T-helper 9 cell (primary cell): ENCODE results near the gene CBFA2T2.
"Not testable (repeated sequence)": the region's sequence is repeated elsewhere in the genome, so short reads cannot be mapped to it uniquely, and the experiment has no call there.

ENCODE experiments used
- DNase-seq: peaks from one replicate; pipeline ENCODE4 v3.0.0-alpha.2; 2020

The CBFA2T2 gene

GRCh38 chr20:33472868-33473435 lies 16.9 kb upstream of the CBFA2T2 start:
- DNase-seq: no peak

DNA sequence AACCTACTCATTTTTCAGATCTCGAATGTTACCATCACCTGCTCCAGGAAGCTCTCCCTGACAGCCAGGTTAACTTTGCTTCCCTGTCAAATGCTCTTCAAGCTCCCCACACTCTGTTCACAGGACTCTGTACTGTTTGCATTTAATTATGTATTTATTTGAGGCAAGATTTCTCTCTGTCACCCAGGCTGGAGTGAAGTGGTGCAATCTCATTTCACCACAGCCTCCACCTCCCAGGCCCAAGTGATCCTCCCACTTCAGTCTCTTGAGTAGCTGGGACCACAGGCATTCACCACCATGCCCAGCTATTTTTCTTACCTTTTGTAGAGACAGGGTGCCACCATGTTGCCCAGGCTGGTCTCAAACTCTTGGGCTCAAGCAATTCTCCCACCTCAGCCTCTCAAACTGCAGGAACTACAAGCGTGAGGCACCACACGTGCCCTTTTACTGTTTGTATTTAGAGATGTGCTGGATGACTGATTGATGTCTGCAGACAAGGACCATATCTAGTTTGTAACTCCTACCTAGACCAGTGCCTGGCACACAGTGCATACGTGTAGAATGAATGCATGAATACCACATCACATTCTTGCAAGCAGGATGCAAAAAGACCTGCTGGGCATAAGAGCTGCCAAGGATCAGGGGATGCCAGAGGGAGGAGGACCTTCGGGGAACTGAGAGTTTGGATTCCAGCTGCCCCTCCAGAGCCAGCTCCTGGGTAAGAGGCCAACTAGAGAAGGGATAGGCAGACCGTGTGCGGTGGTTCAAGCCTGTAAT lies 15.6 kb upstream of the CBFA2T2 start:
- no peak for DNase-seq

- no peak for DNase-seq
These were observed 14.9 kb upstream of the CBFA2T2 start for GRCh38 chr20:33474963-33475362.

GRCh38 chr20:33475381-33476152 lies 14.3 kb upstream of the CBFA2T2 start:
- no peak for DNase-seq

DNA sequence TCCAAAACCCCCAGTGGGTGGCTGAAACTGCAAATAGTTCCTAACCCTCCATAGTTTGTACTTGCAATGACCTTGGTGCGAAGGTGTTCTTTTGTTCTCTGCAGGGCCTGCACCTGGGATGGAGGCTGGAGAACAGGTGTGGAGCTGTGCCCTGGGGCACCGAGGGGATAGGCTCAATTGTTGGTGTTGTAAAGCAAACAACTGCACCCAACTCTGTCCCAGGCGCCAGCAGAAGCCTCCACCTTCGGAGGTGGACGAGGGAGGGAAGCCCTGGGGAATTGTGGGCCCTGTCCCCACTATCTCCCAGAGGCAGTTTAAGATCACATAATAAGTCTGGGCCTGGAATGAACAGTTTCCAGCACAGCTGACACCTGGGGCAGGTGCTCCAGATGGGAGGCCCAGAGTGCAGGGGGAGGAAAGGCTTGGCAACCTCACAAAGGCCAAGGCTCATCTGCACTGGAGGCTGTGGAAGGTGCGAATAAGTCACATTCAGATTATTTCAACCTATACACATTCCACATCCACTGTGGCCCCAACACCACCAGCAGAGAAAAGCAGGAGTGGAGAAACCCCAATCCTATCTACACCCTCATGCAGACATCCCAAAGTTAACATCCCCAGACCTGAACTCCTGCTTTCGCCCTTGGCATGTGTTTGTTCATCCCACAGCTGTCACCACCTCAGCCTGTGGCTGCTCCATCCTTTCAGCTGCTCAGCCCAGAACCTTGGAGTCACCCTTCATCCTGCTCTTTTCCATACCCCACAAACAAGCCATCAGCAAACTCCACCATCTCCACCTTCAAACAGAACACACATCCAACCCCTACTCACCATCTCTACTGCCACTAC lies 12.3 kb upstream of the CBFA2T2 start:
- DNase-seq: no peak

- DNase-seq: no peak
These were observed 9.8 kb upstream of the CBFA2T2 start for GRCh38 chr20:33480048-33480447.

GRCh38 chr20:33481431-33481941 lies 8.4 kb upstream of the CBFA2T2 start:
- DNase-seq: no peak

DNA sequence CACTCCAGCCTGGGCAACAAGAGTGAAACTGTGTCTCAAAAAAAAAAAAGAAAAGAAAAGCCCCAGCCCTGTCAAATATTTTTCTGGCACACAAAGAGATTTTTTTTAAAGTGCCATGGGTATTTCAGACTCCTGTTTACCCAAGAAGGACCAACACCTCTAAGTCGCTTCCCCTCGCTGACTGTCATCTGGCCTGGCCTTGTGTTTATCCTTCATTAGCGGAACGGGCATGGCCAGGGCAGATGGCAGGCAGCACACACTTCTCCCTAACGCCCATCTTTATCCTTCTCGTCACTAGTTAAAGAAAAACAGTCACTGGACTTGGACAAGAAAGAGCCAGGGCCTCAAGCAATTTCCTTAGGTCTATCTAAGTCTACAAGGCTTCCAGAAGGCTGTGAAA lies 7.3 kb upstream of the CBFA2T2 start:
- DNase-seq: no peak

DNA sequence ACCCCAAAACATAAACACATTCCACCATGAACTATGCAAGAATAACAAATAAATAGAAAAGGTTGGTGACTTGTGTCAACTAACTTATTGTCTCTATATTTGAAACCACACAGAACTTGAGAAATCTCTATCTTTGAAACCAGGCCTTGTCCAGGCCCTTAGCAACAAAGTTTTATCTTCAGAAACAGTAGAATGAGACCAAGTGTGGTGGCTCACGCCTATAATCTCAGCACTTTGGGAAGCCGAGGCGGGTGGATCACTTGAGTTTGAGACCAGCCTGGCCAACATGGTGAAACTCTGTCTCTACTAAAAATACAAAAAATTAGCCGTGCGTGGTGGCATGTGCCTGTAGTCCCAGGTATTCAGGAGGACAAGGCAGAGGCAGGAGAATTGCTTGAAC lies 6.7 kb upstream of the CBFA2T2 start:
- not testable (repeated sequence) for DNase-seq

DNA sequence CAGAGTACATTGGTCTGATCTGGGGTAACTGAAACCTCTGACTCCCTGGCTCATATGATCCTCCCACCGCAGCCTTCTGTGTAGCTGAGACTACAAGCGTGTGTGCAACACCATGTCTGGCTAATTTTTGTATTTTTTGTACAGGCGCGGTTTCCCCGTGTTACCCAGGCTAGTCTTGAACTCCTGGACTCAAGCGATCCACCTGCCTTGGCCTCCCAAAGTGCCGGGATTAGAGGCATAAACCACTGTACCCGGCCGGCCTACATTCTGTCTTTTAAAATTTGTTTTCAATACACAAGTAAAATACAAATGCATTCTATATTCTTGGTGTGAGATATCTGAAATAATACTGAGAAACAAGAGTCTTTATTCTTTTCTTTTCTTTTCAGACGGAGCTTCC lies 1.7 kb upstream of the CBFA2T2 start:
- no peak for DNase-seq

- DNase-seq: not testable (repeated sequence)
These were observed 1.0 kb upstream of the CBFA2T2 start for GRCh38 chr20:33488661-33489494.

DNA sequence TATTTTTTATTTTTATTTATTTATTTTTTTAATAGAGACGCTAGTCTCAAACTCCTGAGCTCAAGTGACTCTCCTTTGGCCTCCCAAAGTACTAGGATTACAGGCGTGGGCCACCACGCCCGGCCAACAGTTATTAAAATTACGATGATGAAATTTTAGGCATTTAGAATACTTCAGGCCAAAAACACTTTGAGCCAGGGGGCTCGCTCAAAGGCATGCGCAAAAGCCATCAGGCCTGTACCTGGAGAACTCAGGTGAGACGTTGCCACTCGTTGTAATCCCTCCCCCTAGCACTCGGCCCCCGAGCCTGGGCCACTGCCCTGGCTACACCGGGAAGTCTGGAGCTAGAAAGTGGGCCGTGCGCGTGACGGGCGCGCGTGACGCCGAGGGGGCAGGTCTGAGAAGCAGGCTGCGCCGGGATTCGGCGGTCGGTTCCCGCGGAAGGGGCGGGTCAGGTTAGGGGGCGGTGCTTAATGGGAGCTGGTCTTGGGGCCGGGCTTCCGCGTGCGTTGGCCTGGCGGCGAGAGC lies 337 bp upstream of the CBFA2T2 start:
- DNase-seq: peak; percentile 98

DNA sequence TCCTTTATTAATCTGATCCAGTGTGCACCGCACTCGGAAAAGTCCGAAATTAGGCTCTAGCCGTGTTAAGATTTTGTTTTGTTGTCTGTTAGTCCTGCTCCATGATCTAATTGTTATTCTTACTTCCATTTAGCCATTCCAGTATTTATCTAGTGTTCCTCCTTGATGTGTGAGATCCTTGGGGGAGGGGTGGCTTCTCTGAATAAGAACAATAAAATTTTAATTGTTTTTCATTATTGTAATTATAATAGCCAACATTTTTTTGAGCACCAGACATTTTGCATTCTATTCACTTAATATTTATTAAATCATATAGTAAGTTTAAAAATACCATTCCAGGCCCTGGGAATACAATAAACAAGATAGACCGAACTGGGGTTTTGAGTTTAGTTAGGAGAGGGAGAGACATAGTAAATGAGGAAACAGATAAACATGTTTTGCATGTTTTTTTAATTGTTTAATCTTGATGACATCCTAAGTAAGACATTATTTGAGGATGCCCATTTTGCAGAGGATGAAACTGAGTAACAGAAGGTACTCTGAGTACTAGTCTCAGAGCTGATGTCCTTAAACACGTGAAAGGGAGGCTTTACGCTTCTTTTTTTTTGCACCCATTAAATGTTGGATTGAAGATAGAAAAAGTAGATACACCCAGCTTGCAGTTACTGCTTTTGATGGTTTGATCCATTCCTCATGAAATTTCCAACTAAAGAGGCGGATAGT lies 1.2 kb downstream of the CBFA2T2 start:
- no peak for DNase-seq

- DNase-seq: no peak
These were observed 3.3 kb downstream of the CBFA2T2 start for GRCh38 chr20:33493076-33493766.

- not testable (repeated sequence) for DNase-seq
These were observed 6.9 kb downstream of the CBFA2T2 start for GRCh38 chr20:33496776-33497175.

GRCh38 chr20:33499355-33499754 lies 9.5 kb downstream of the CBFA2T2 start:
- DNase-seq: no peak

- no peak for DNase-seq
These were observed 11.1 kb downstream of the CBFA2T2 start for GRCh38 chr20:33501000-33501399.

DNA sequence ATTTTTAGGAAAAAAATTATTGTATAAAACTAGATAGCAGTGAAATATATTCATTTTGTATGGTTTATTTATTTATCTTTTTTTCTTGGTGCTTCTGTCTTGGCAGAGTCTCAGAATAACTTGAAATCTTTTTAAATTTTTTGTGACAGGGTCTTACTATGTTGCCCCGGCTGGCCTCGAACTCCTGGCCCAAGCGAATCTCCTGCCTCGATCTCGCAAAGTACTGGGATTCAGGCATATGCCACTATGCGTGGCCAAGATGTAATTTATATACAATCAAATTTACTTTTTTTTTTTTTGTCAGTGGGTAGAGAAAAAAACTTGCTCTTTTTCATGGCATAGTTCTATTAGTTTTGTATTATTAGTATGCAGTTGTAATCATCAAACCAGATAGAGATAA lies 13.7 kb downstream of the CBFA2T2 start:
- DNase-seq: no peak

DNA sequence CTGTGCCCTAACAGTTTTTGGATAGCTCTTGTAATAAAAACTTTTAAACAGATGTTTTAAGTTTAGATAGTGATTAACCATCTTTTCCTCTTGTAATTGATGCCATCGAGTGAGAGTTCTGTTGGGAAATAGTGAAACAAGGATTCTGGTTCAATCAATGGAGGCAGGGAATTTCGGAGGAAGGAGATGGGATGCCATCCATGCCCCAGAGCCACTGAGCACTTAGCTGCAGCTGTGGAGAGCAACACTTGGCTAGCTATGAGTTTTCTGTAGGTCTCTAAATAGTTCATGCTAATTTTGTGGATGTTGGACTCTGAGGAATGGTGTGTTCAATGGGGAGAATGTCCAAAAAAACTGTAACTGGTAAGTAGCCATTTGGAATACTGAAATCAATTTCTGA lies 16.7 kb downstream of the CBFA2T2 start:
- no peak for DNase-seq

- no peak for DNase-seq
These were observed 17.6 kb downstream of the CBFA2T2 start for GRCh38 chr20:33507461-33507860.
